Midbrain (tissue), 1 donor: Measurements from ENCODE around the gene COX8C.
"Not testable (repeated sequence)": the region's sequence is repeated elsewhere in the genome, so short reads cannot be mapped to it uniquely, and the experiment has no call there.

Experiments used
- DNase-seq: peaks from one replicate; lab custom pipeline; 2025; lab: John Stamatoyannopoulos, UW

The COX8C gene

DNA sequence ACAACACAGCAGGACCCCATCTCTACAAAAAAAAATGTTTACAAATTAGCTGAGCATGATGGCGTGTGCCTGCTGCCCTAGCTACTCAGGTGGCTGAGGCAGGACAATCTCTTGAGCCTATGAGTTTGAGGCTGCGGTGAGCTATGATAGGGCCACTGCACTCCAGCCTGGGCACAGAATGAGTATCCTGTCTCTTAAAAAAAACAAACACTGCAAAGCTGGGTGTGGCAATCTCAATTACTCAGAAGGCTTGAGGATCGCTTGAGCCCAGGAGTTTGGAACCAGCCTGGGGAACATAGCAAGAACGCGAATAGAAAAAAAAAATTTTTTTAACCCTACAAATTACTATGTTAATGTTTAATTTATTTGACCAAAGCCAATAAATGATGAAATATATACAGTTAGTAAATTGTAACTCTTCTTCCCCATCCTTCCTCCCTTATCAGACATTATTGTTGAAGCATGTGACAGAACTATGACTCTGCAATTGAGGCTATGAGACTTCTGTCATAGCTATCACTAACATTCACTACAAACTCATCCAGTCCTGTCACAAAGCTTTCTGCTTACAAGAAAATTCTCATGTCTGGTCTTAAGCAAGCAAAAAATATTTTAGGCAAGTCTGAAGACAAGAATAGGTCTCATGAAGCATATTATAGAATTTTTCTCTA lies 23.9 kb upstream of the COX8C start:
- DNase-seq: no peak

DNA sequence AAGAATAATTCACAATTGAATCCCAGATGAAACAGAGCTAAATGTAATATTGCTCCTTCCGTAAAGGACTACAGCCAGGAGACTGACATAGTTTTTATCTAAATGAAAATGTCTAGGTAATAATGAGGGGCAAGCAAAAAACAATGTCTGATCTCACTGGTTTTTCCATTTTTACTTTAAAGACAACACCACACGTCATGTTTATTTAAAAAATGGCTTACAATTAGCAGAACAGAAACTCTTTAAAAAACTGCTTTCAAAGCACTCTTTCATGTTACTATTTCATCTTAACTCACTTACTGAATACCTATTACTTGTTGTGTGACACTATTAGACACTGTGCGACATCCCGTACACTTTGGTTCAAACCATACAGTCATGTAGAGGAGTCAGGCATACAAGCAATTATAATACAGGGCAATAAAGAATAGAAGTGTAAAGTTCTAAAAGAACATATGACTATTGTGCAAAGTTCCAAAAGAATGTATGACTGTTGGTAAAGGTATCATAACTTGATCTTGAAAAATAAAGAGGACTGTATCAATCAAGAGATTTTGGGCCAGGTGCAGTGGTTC lies 23.3 kb upstream of the COX8C start:
- DNase-seq: no peak

DNA sequence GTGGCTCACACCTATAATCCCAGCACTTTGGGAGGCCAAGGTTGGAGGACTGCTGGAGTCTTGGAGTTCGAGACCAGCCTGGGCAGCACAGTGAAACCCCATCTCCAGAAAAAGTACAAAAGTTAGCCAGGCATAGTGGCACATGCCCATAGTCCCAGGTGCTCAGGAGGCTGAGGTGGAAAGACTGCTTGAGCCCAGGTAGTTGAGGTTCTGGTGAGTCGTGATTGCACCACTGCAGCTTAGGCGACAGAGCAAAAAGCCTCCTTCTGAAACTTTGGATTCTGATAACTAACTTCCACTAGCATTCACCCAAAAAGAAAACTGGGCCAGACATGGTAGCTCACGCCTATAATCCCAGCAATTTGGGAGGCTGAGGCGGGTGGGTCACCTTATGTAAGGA lies 20.8 kb upstream of the COX8C start:
- DNase-seq: no peak

- DNase-seq: no peak
These were observed 18.4 kb upstream of the COX8C start for GRCh38 chr14:93328546-93328945.

DNA sequence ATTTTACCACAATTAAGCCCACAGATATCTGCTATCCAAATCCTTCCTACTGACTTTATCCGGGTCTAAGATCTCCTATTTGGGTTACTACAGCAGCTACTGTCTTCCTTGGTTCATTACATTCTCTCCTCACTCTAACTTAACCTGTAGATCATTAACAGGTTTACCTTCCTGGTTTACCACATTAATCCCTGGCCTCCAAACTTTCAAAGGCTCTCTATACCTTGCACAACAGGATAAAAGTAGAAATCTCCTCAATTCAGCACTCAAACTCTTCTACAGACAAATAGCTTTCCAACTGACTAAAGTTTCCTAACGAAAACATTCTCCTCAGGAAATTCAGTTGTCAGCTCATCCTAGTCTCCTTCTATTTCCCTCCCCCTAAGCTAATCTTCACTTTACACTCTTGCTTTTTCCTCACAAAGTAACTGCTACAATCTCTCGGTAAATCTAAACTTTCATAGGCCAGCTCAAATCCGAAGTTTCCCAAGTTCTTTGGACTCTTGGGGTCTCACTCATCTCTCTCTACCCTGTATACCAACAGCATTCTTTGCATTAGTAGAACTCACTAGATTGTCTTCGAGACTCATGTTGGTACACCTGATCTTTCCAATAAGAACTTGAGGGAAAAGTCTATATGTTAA lies 16.9 kb upstream of the COX8C start:
- no peak for DNase-seq

GRCh38 chr14:93330609-93331000 lies 16.4 kb upstream of the COX8C start:
- no peak for DNase-seq

- DNase-seq: no peak
These were observed 15.8 kb upstream of the COX8C start for GRCh38 chr14:93331002-93331727.

DNA sequence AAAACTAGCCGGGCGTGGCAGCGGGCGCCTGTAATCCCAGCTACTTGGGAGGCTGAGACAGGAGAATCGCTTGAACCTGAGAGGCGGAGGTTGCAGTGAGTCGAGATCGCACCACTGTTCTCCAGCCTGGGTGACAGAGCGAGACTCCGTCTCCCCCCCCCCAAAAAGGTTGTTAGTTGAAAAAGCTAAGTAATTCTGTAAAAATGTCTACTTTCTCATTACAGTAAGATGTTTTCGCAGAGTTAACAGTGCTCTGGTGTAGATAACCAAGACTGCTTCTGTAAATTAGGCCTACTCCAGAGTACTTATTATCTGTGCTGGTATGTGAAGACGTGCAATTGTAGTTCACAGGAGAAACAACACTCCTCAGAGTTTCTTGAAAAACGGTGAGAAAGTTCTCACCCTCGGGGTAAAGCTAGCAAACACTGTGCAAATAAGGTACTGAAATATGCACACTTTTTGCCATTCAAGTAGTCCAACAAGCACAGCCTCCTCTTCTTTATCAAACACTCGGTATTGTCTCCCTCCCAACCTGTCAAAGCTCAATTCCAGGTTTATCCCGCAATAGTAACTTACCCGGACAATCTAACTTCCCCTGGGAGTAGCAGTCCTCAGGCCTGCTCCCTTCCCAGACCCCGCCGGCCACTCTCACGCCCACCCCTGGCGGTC lies 15.1 kb upstream of the COX8C start:
- DNase-seq: no peak

GRCh38 chr14:93332397-93332852 lies 14.6 kb upstream of the COX8C start:
- peak; percentile 53 for DNase-seq

DNA sequence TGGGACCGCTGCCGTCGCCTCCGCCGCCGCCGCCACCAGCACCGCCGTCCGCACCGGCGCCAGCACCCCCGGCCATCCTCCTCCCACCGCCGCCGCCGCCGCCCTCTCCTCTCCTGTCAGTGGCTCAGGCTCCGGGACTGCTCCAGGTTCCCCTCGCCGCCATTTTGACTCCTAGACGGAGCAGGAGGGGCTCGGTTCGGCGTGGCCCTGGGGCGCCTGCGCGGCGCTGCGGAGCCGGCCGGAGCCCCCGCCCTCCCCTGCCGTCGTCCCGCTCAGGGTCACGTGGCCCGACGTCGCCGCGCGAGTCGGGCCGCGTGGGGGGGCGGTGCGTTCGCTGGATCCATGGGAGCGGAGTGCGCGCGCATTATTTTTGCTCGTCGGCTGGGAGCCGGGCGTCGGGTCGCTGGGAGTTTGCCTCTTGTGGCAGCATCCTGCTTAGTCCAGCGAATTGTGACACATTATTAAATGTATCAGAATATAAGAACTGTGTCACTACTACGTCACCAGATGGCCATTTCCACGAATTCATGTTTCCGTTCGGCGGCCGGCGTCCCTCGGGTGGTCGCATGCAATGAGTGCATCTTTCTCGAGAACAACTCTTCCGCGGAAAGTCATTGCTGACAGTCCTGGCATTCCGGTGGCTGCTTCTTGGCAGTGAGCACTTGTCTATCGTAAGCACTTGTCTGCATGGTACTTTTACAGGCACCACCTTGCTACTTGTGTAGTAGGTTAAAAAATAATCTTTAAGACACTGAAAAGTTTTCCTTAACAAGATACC lies 13.9 kb upstream of the COX8C start, which contains the start of gene BTBD7:
TSS of gene BTBD7 (minus strand) at position 184 of the 778 bp plus-strand sequence. CDS start 36,985 bp downstream, outside the sequence.
- DNase-seq: peak; percentile 95

GRCh38 chr14:93333631-93334103 lies 13.3 kb upstream of the COX8C start:
- DNase-seq: no peak

DNA sequence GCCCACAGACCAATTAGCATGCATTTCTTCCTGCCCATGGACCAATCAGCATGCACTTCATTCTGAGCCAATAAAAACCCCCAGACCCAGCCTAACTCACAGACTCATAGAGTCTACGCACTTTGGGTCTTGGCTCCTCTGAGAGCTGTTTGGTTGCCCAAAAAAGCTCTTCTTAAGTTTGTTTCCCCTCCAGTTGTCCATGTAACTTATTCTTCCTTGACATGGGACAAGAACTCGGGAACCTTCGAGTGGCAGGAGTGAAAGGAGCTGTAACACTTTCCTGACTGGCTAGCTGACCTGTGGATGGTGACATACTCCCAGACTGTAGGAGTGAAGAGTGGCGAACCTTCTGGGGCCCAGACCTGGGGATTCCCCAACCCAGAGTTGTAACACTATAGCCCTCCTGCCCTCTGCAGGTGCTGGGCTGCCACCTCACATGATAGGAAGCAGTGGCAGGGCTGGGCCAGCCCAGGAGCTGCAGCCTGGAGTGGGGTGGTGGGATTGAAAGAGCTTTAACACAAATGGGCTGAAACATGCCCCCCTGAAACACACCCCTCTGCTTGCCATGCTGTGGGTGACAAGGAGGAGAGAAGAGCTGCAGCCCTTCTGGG lies 9.7 kb upstream of the COX8C start:
- DNase-seq: no peak

DNA sequence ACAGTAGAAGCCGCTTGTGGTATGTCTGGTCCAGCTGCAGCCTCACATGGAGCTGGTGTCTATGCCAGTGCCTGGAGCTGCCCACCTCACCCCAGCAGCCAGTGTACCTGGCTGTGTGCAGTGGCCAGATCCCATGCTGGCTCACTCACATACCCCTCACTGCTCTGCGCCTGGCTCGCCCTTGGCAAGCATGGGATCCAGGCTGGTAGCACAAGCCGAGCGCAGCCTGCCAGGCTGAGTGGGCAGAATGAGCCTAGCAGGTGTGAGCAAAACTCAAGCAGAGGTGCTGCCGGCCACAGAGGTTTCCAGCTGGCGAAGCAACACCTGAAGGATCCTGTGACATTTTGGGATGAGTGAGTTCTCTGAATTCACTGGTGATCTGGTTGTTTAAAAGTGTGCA lies 9.1 kb upstream of the COX8C start:
- DNase-seq: no peak

DNA sequence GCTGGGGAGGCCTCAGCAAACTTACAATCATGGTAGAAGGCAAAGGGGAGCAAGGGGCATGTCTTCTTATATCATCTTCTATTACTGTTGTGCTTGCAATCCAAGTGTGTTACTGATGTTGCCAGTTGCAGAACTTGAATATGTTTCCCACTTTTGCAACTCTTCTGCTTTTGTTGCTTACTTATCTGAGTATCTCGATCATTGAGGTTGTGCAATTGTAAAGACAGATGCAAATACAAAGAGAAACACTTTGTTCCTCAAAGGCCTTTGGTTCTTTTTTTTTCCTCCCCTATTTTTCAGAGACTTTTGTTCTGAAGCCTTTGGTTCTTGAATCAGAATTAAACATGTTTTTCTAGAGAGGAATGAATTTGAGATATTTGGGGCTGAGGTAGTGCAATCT lies 3.7 kb upstream of the COX8C start:
- DNase-seq: no peak

DNA sequence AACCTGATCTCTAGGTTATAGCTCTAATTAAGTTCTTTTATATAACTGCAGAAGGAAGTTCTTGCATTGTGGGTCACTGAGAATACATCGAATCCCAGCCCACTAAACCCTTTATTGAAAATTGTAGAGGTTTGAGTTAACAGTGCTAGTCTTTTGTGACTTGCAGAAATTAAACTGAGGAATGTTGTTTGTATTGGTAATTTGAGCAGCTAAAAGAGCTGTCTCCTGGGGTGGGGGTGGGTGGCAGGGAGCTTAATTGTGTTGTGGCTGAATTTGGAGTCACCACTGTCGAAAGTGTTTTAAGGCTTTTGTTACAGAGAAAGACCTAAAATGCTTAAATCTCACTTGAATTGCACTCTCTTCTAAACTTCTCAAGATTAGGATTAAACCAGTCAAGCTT lies 3.2 kb upstream of the COX8C start:
- no peak for DNase-seq

DNA sequence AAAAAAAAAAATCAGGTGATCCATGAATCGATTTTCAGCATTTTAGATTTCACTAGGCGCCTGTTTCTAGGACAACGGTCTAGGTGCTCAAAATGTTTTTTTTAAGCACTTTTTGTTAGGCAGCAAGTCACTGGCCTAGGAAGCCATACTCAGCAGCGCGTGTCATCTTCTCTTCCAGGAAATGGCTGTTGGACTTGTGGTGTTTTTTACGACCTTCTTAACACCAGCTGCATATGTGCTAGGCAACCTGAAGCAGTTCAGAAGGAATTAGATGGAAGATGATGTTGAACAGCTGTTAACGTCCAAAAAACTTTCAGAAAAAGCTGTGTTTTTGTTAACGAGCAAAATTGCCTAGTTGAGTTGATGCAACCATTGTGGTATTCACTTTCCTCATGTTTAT lies 868 bp downstream of the COX8C start:
- no peak for DNase-seq

DNA sequence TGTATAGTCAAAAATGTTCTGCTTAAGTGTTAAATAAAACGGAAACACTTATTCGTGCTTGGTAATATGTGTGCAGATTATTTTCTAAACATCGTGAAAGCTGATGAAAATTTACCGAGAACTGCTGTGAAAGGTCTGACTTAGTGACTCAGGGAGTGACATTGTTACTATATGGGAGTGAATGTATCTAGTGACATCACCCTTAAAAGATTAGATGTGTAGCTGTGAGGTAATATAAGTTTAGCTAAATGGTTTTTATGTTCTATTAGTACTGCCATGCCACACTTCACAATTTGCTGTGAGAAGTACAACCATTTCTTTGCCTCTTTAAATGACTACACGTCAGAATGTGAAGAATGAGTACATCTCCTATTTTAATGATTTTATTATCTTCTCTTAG lies 1.3 kb downstream of the COX8C start:
- no peak for DNase-seq

DNA sequence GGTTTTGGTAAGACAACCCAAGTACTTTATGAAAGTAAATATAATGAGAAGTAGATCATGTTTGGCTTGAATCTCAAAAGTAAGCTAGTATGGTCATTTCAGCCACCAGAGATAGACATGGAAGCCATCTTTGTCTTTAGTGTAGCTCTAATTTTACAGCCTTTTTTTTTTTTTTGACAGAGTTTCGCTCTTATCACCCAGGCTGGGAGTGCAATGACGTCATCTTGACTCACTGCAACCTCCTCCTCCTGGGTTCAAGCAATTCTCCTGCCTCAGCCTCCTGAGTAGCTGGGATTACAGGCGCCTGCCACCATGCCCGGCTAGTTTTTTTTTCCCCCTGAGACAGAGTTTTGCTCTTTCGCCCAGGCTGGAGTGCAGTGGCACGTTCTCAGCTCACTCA lies 7.9 kb downstream of the COX8C start:
- not testable (repeated sequence) for DNase-seq

- DNase-seq: no peak
These were observed 22.2 kb downstream of the COX8C start for GRCh38 chr14:93368996-93369712.

- DNase-seq: no peak
These were observed 22.8 kb downstream of the COX8C start for GRCh38 chr14:93369713-93370266.
